Epithelial cell of esophagus (primary cell): ENCODE data around the gene CSNK1D.

ENCODE experiments used
- DNase-seq: peaks from one replicate; pipeline ENCODE4 v3.0.0; 2010; ENCODE audit warnings: low read depth
- H3K4me3 ChIP-seq: 2 replicates; pipeline ENCODE4 v1.5.1; 2011; ENCODE audit warnings: mild to moderate bottlenecking, low read length, control low read depth
- TF ChIP-seq, protein P1 (sequence below): IDR thresholded peaks from 2 replicates; pipeline ENCODE4 v1.5.1; 2011; ENCODE audit warnings: low read depth, mild to moderate bottlenecking, low read length, control low read depth, inconsistent platforms; ENCODE audit not compliant: insufficient read depth; ENCODE audit errors: missing control alignments

The CSNK1D gene

DNA sequence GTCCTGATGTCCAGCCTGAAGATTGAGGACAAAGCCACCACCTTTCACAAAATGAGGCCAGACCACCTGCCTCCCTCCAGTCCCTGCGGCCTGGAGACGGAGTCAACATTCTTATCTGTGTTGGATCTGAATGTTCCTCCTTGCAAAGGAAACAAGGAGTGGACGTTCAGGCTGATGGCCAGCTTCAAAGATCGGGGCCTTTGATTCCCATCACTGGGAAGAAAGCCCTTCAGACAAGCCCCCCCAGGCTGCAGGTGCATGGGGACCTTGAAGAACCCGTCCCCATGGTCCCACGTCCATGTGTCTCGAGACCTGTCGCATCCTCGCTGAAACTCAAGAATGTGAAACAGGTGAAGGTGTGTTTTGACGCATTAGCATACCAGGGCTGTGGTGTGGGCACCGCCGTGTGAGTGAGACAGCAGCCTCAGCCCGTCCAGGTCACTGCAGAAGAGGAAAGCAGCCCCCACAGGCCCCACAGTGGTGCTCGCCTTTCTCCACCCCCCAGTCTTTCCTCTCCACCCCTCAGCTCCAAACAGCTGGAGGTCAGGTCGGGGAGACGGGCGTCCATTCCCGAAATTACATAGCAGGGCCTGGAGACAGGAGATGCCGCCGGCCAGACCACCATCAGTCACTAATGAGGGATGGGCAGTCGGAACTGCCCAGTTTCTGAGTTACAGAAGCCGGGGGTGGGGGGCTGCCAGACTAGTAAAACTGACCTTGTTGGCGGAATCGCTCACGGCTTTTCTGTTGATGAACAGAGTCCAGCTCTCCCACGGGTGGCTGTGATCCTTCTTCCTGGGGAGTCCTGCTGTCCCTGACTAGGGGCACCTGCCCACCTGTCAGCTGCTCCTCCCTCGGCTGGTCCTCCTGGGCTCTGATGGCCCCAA lies 877 bp upstream of the CSNK1D start:
- peak overlapping the region; percentile 52 for H3K4me3 ChIP-seq
- DNase-seq: no peak
- TF ChIP-seq, protein P1, sequence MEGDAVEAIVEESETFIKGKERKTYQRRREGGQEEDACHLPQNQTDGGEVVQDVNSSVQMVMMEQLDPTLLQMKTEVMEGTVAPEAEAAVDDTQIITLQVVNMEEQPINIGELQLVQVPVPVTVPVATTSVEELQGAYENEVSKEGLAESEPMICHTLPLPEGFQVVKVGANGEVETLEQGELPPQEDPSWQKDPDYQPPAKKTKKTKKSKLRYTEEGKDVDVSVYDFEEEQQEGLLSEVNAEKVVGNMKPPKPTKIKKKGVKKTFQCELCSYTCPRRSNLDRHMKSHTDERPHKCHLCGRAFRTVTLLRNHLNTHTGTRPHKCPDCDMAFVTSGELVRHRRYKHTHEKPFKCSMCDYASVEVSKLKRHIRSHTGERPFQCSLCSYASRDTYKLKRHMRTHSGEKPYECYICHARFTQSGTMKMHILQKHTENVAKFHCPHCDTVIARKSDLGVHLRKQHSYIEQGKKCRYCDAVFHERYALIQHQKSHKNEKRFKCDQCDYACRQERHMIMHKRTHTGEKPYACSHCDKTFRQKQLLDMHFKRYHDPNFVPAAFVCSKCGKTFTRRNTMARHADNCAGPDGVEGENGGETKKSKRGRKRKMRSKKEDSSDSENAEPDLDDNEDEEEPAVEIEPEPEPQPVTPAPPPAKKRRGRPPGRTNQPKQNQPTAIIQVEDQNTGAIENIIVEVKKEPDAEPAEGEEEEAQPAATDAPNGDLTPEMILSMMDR: no peak

GRCh38 chr17:82272495-82273326 lies 789 bp downstream of the CSNK1D start:
- DNase-seq: no peak
- TF ChIP-seq, protein P1: no peak
- H3K4me3 ChIP-seq: peak overlapping the region; percentile 83

- H3K4me3 ChIP-seq: no peak overlapping the region
- DNase-seq: no peak
- TF ChIP-seq, protein P1: no peak
These were observed 2.1 kb downstream of the CSNK1D start for GRCh38 chr17:82271401-82271800.

DNA sequence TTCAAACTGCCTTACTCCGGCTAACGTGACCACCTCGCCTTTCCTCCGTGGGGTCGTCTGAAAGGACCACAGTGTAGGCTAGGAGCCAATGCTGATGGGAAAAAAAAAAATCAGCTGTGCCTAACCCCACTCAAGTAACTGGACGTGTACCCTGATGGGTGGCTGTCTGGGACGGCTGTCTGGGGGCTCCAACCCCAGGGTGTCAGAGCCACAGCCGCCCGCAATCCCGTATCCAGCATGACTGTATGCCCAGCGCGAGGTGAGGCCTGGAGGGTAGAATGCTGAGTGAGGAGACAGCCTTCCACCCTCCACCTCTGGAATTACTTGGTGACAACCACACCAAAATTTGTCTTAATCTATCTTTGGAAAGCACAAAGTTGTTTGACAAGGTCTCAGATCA lies 2.8 kb downstream of the CSNK1D start:
- H3K4me3 ChIP-seq: no peak overlapping the region
- DNase-seq: no peak
- TF ChIP-seq, protein P1: no peak

GRCh38 chr17:82269882-82270500 lies 3.5 kb downstream of the CSNK1D start:
- no peak overlapping the region for H3K4me3 ChIP-seq
- no peak for DNase-seq
- TF ChIP-seq, protein P1: no peak

DNA sequence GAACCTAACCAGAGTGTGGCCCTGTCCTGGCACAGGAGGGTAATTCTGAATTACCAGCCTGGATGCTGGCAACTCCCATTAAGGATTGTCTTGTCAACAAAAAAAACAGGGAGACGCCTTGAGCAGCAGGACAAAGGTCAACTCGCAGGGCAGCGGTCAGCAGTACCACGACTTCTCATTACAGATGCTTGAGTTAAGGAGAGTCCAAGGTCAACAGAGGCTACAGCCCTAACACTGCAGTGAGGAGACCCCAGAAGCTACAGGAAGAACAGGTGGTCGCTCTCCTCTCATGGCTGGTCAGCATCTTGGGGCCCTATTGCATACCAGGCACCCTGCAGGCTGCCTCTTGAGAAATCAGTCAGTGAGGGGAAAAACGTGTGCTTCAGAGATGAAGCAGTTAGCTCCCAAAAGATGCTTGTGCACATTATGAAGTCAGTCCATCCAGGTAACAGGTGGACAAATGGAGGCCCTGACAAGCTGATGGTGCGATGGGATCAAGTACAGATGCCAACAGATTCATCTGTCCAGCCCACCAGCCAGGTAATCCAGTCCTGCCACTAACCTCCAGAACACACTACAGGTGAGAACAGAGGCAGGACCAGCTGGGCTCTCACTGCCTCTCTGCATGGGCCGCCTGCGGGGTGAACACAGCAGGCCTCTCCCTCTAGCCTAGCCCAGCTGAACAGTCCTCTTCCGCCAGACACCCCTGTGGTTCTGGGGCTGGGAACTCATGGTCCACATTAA lies 4.2 kb downstream of the CSNK1D start:
- no peak overlapping the region for H3K4me3 ChIP-seq
- TF ChIP-seq, protein P1: no peak
- no peak for DNase-seq
